Mammary epithelial cell (primary cell): Measurements from ENCODE around the gene NBEA.

Experiments used
- EZH2 ChIP-seq: IDR thresholded peaks from 2 replicates; pipeline ENCODE4 v1.6.1; 2012; ENCODE audit warnings: low read length, inconsistent platforms, borderline replicate concordance
- TF ChIP-seq, protein P1 (sequence below), 2 donors: IDR thresholded peaks in 1 of 2; conservative IDR thresholded peaks in 1 of 2; 2 replicates each; pipeline ENCODE4 v1.5.1; 2011 to 2012; ENCODE audit warnings: inconsistent platforms in 2 of 2, low read length in 2 of 2, mild to moderate bottlenecking in 2 of 2, control low read depth in 1 of 2, low read depth in 1 of 2; ENCODE audit not compliant: insufficient read depth in 1 of 2; ENCODE audit errors: extremely low read depth in 1 of 2

DNA sequence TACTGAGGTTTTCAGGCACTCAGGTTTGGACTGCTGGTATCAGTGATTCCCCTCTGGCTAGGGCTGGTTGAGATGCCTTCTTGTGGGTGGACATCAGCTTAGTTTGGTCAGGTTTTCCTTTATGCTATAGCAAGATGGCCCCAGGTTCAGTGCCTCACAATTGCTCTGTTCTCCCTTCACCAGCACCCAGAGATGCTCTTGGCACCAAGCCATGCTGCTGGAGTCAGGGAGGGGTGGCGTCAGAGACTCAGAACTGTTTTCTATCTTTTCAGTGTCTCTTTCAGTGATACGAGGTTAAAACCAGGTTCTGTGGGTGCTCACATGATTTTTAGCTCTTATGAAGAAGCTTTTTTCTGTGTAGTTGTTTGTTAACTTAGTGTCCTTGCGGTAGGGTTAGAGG, 96.9 kb downstream of the NBEA start:
- no peak for TF ChIP-seq EZH2
- TF ChIP-seq, protein P1, sequence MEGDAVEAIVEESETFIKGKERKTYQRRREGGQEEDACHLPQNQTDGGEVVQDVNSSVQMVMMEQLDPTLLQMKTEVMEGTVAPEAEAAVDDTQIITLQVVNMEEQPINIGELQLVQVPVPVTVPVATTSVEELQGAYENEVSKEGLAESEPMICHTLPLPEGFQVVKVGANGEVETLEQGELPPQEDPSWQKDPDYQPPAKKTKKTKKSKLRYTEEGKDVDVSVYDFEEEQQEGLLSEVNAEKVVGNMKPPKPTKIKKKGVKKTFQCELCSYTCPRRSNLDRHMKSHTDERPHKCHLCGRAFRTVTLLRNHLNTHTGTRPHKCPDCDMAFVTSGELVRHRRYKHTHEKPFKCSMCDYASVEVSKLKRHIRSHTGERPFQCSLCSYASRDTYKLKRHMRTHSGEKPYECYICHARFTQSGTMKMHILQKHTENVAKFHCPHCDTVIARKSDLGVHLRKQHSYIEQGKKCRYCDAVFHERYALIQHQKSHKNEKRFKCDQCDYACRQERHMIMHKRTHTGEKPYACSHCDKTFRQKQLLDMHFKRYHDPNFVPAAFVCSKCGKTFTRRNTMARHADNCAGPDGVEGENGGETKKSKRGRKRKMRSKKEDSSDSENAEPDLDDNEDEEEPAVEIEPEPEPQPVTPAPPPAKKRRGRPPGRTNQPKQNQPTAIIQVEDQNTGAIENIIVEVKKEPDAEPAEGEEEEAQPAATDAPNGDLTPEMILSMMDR (conservative IDR thresholded peaks at IDR 0.05 in 1 of 2, IDR thresholded peaks at IDR 0.05 in 1 of 2; ENCODE audit: extremely low read depth in 1 of 2, insufficient read depth in 1 of 2, low read depth in 1 of 2, low read length in 2 of 2): no peak
